HCT116 (cell line): Measurements from ENCODE around the gene BATF3. TPM values are rescaled to one million over a fixed set of nuclear protein-coding genes. Genes with fewer than 3 reads are reported as not detected.
"Not testable (repeated sequence)": the region's sequence is repeated elsewhere in the genome, so short reads cannot be mapped to it uniquely, and the experiment has no call there.

Experiments
- ATAC-seq: fragments of 200-7000 bp; cut with Tn5 transposase; 2 replicates; pipeline ENCODE4 v1.9.1; 2020; ENCODE audit warnings: mild to moderate bottlenecking, moderate library complexity
- BruUV-seq: library from RNA; stranded (reverse); fragments of 400-500 nt; replicated peaks from 2 replicates; lab custom pipeline; 2021; lab: Mats Ljungman, UMichigan
- CTCF ChIA-PET: fragments of 300-600 bp; sonication (Branson Sonifier 250); formaldehyde crosslinking; loops from one replicate; lab custom pipeline; 2021; ENCODE audit warnings: antibody characterized with exemption; lab: Charles Lee
- POLR2A ChIA-PET: fragments of 300-600, 350-600 bp; sonication (Branson Sonifier 250); formaldehyde crosslinking; loops from one replicate; lab custom pipeline; 2021; ENCODE audit warnings: antibody characterized with exemption; lab: Charles Lee
- RAD21 ChIA-PET, 2 experiments: fragments of 300-600 bp; sonication (Branson Sonifier 250); formaldehyde crosslinking; loops; one replicate each; lab custom pipeline; 2023; ENCODE audit warnings: low total read pairs in 2 of 2; ENCODE audit not compliant: uncharacterized antibody in 2 of 2, unreplicated experiment in 2 of 2, low non-redundant PET in 1 of 2; lab: Charles Lee
- DNase-seq: peaks from one replicate; pipeline ENCODE4 v3.0.0-alpha.2; 2010; ENCODE audit warnings: low read depth, low spot score
- H2AFZ ChIP-seq: fragments of 200-600 bp; shearing (Covaris generic), sonication (generic); 2 replicates; pipeline ENCODE4 v1.6.1; 2017; ENCODE audit warnings: low read depth, mixed run types, mixed read lengths, antibody characterized with exemption, low read length; ENCODE audit not compliant: poor library complexity, severe bottlenecking
- H3K27ac ChIP-seq: 2 replicates; pipeline ENCODE4 v1.5.1; 2012; ENCODE audit warnings: low read depth, low read length
- H3K27me3 ChIP-seq: fragments of 200-600 bp; sonication (generic); 2 replicates; pipeline ENCODE4 v1.6.1; 2016; ENCODE audit warnings: mixed run types, low read length, mixed read lengths; ENCODE audit not compliant: insufficient read depth
- H3K36me3 ChIP-seq, 2 experiments: fragments of 200-500 bp in 1 of 2; fragments of 200-600 bp in 1 of 2; sonication (Bioruptor generic) in 1 of 2; sonication (generic) in 1 of 2; 2 replicates each; pipeline versions ENCODE4 v1.5.1 to v1.6.1; 2014 to 2016; ENCODE audit warnings: low read length in 2 of 2, inconsistent platforms in 1 of 2, mixed read lengths in 1 of 2, mixed run types in 1 of 2; ENCODE audit not compliant: insufficient read depth in 2 of 2, control insufficient read depth in 1 of 2
- H3K4me1 ChIP-seq, 2 experiments: fragments of 200-600 bp in 1 of 2; sonication (generic) in 1 of 2; 2 replicates each; pipeline versions ENCODE4 v1.5.1 to v1.6.1; 2012 to 2017; ENCODE audit warnings: low read length in 2 of 2, inconsistent platforms in 1 of 2, mild to moderate bottlenecking in 1 of 2, mixed read lengths in 1 of 2, mixed run types in 1 of 2, moderate library complexity in 1 of 2; ENCODE audit not compliant: insufficient read depth in 2 of 2, control insufficient read depth in 1 of 2
- H3K4me2 ChIP-seq: fragments of 200-600 bp; sonication (generic); 2 replicates; pipeline ENCODE4 v1.6.1; 2017; ENCODE audit warnings: mixed run types, low read length, mixed read lengths
- H3K4me3 ChIP-seq, 2 experiments: fragments of 200-600 bp in 1 of 2; sonication (generic) in 1 of 2; replicated peaks in 1 of 2; 2 replicates each; pipeline ENCODE4 v1.5.1; 2011 to 2016; ENCODE audit warnings: low read length in 2 of 2, control low read depth in 1 of 2, low read depth in 1 of 2, mild to moderate bottlenecking in 1 of 2, mixed read lengths in 1 of 2, mixed run types in 1 of 2
- H3K79me2 ChIP-seq: fragments of 200-600 bp; sonication (generic); 2 replicates; pipeline ENCODE4 v1.6.1; 2017; ENCODE audit warnings: mild to moderate bottlenecking, mixed run types, low read length, moderate library complexity, mixed read lengths; ENCODE audit not compliant: insufficient read depth
- H3K9ac ChIP-seq: fragments of 200-600 bp; sonication (generic); 2 replicates; pipeline ENCODE4 v1.6.1; 2016; ENCODE audit warnings: low read length, mixed read lengths
- H3K9me2 ChIP-seq: fragments of 200-600 bp; sonication (generic), shearing (Covaris generic); 2 replicates; pipeline ENCODE4 v1.6.1; 2017; ENCODE audit warnings: mixed run types, mild to moderate bottlenecking, moderate library complexity; ENCODE audit not compliant: insufficient read depth
- H3K9me3 ChIP-seq, 2 experiments: fragments of 200-500 bp in 1 of 2; fragments of 200-600 bp in 1 of 2; sonication (Bioruptor generic) in 1 of 2; sonication (generic) in 1 of 2; 2 replicates each; pipeline ENCODE4 v1.6.1; 2014 to 2017; ENCODE audit warnings: low read length in 2 of 2, mixed read lengths in 2 of 2, inconsistent platforms in 1 of 2, low read depth in 1 of 2, mild to moderate bottlenecking in 1 of 2, mixed run types in 1 of 2, moderate library complexity in 1 of 2; ENCODE audit not compliant: control insufficient read depth in 1 of 2, insufficient read depth in 1 of 2
- H4K20me1 ChIP-seq: fragments of 200-600 bp; sonication (generic), shearing (Covaris generic); 2 replicates; pipeline ENCODE4 v1.6.1; 2017; ENCODE audit warnings: mixed run types, mild to moderate bottlenecking, moderate library complexity; ENCODE audit not compliant: insufficient read depth
- ATF3 ChIP-seq: IDR thresholded peaks from 2 replicates; pipeline ENCODE4 v1.6.1; 2012
- CBX3 ChIP-seq: IDR thresholded peaks from 2 replicates; pipeline ENCODE4 v1.6.1; 2012; ENCODE audit warnings: low read depth
- ELF1 ChIP-seq: IDR thresholded peaks from 2 replicates; pipeline ENCODE4 v1.6.1; 2012; ENCODE audit warnings: low read depth, borderline replicate concordance
- EZH2 ChIP-seq: fragments of 200-600 bp; sonication (generic); IDR thresholded peaks from 2 replicates; pipeline ENCODE4 v1.6.1; 2017; ENCODE audit warnings: antibody characterized with exemption, mixed run types
- EZH2phosphoT487 ChIP-seq: fragments of 200-600 bp; IDR thresholded peaks from 2 replicates; pipeline ENCODE4 v1.6.1; 2018; ENCODE audit warnings: antibody characterized with exemption, borderline replicate concordance
- RAD21 ChIP-seq: IDR thresholded peaks from 2 replicates; pipeline ENCODE4 v1.6.1; 2012; ENCODE audit warnings: low read depth, mild to moderate bottlenecking
- REST ChIP-seq: IDR thresholded peaks from 2 replicates; pipeline ENCODE4 v1.6.1; 2012; ENCODE audit warnings: low read depth
- SIN3A ChIP-seq: IDR thresholded peaks from 2 replicates; pipeline ENCODE4 v1.6.1; 2012; ENCODE audit warnings: low read depth
- TCF7L2 ChIP-seq: IDR thresholded peaks from 2 replicates; pipeline ENCODE4 v1.7.0; 2011; ENCODE audit warnings: borderline replicate concordance, inconsistent platforms; ENCODE audit not compliant: insufficient read depth, insufficient read length; ENCODE audit errors: extremely low read depth
- YY1 ChIP-seq: IDR thresholded peaks from 2 replicates; pipeline ENCODE4 v1.6.1; 2011; ENCODE audit warnings: low read length, low read depth, moderate library complexity, mild to moderate bottlenecking; ENCODE audit not compliant: insufficient replicate concordance; ENCODE audit errors: extremely low read depth
- ZNF274 ChIP-seq: fragments of 200-500 bp; sonication (Bioruptor generic); IDR thresholded peaks from 2 replicates; pipeline ENCODE4 v1.6.1; 2014; ENCODE audit warnings: mild to moderate bottlenecking, low read depth, low read length, inconsistent platforms
- intact Hi-C: fragments of 100-400 bp; cut with micrococcal nuclease; formaldehyde crosslinking; loops from 2 replicates; pipeline ENCODE4 v1.10.0; 2022
- total RNA-seq: library from RNA; stranded (reverse); gene quantifications from one replicate; pipeline ENCODE4 v1.2.1, GENCODE V29; 2021; ENCODE audit not compliant: unreplicated experiment

Gene BATF3
- total RNA-seq, 1 experiment from 2014 or later: 4.8 TPM

GRCh38 chr1:212727386-212728181 lies 27.9 kb upstream of the BATF3 start:
- CTCF ChIA-PET: no interaction called here
- Histone ChIP-seq H2AFZ (no peak overlapping the region), H3K9ac (no peak overlapping the region), H3K4me3 (no peak overlapping the region), H3K36me3 (no peaks in the 10 kb centered on the region), H3K4me2 (no peak overlapping the region), H3K27me3 (no peaks in the 10 kb centered on the region), H3K9me2 (no peaks in the 10 kb centered on the region), H3K9me3 (no peaks in the 10 kb centered on the region), H3K4me1 (no peaks in the 10 kb centered on the region), H4K20me1 (no peaks in the 10 kb centered on the region), H3K27ac (no peak overlapping the region), H3K79me2 (no peaks in the 10 kb centered on the region)
- POLR2A ChIA-PET: no interaction called here
- ATAC-seq (no peak), DNase-seq (no peak)
- TF ChIP-seq RAD21 (no peak), REST (no peak), CBX3 (no peak), ZNF274 (no peak), ATF3 (no peak), SIN3A (no peak), EZH2phosphoT487 (no peak), TCF7L2 (no peak), YY1 (no peak), EZH2 (no peak), ELF1 (no peak)
- RAD21 ChIA-PET: no interaction called here
- no TSS peak for BruUV-seq
- intact Hi-C loops: no loop called here

- H3K9me2 ChIP-seq, H3K4me2 ChIP-seq, H3K4me3 ChIP-seq, H3K9ac ChIP-seq, DNase-seq, BruUV-seq, RAD21 ChIA-PET, H4K20me1 ChIP-seq, H3K27ac ChIP-seq, H2AFZ ChIP-seq, POLR2A ChIA-PET, CTCF ChIA-PET, ATAC-seq, H3K27me3 ChIP-seq, H3K79me2 ChIP-seq, H3K9me3 ChIP-seq, intact Hi-C loops, H3K36me3 ChIP-seq: not testable (repeated sequence)
- peaks cover 4 to 11% of the 10 kb centered on the region in 2 experiments for H3K4me1 ChIP-seq
Observed at GRCh38 chr1:212724679-212725078, 25.0 kb upstream of the BATF3 start.
